Subcutaneous adipose tissue (tissue), 4 donors: ENCODE results near the gene TMPRSS2. TPM values are rescaled to one million over a fixed set of nuclear protein-coding genes. Genes with fewer than 3 reads are reported as not detected.

Source experiments
- CTCF ChIP-seq: fragments of 450-650 bp; IDR thresholded peaks from one replicate; pipeline ENCODE4 v1.5.1; 2016; ENCODE audit warnings: low read depth, mild to moderate bottlenecking, control low read depth, antibody characterized with exemption, moderate library complexity
- total RNA-seq, 4 donors: library from RNA; depleted of rRNA; stranded (reverse); fragments of >200 nt; gene quantifications; one replicate each; pipeline ENCODE4 v1.1.0, GENCODE V29; 2016

The TMPRSS2 gene
- total RNA-seq, 4 donors from 2014 or later: 0.19 to 1.5 TPM; not detected in 2

GRCh38 chr21:41482301-41482700, 25.7 kb downstream of the TMPRSS2 start:
- no peak for TF ChIP-seq CTCF

- no peak for TF ChIP-seq CTCF
Observed at GRCh38 chr21:41481191-41481590, 26.8 kb downstream of the TMPRSS2 start.

- TF ChIP-seq CTCF: no peak
Observed at GRCh38 chr21:41480086-41480690, 27.8 kb downstream of the TMPRSS2 start.

GRCh38 chr21:41479686-41480085, 28.3 kb downstream of the TMPRSS2 start:
- TF ChIP-seq CTCF: no peak

GRCh38 chr21:41478319-41479177, 29.4 kb downstream of the TMPRSS2 start:
- no peak for TF ChIP-seq CTCF

- no peak for TF ChIP-seq CTCF
Observed at GRCh38 chr21:41477641-41478318, 30.2 kb downstream of the TMPRSS2 start.
